Daoy (cell line): ENCODE data around the gene PDE4D. TPM values are rescaled to one million over a fixed set of nuclear protein-coding genes. Genes with fewer than 3 reads are reported as not detected.

Source experiments
- DNase-seq: peaks from one replicate; pipeline ENCODE4 v3.0.0-alpha.2; 2015; ENCODE audit warnings: low read depth
- total RNA-seq: library from RNA; depleted of rRNA; stranded (reverse); fragments of >200 nt; shearing (Covaris generic); gene quantifications from 2 replicates; pipeline ENCODE4 v1.2.3, GENCODE V29; 2014

PDE4D gene
- total RNA-seq, 1 experiment from 2014 or later = 23.1 TPM

DNA sequence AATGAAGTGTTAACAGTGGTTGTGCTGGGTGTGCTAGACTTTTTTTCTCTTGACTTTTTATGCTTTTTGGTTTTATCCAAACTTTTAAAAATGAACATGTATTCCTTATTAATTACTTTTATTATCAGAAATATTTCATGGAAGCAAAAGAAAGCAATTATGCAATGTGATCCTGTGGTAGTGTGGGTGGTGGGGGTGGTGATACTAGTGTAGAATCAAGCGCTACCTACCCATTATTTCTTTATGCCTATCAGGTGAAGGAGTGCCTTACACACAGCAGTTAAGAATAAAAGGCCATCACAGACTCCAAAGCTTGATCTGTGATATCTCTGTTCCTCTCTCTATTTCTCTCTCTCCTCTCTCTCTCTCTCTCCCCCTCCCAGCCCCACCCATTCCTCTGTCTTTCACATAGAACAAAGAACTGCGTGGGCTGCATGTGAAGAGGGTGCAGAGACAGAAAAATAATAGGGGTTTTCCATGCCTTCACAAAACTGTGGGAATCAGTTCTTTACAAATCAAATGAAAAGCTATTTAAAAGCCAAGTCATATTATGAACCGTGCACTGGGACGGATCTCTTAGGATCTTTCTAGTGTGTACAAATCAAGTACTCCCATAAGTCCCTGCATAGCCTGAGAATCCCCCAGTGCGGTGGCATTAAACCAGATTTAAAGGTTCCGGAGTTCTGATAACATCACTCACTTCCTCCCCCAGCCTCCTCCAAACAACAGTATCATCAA, 959.5 kb downstream of the PDE4D start:
- peak; percentile 32 for DNase-seq

DNA sequence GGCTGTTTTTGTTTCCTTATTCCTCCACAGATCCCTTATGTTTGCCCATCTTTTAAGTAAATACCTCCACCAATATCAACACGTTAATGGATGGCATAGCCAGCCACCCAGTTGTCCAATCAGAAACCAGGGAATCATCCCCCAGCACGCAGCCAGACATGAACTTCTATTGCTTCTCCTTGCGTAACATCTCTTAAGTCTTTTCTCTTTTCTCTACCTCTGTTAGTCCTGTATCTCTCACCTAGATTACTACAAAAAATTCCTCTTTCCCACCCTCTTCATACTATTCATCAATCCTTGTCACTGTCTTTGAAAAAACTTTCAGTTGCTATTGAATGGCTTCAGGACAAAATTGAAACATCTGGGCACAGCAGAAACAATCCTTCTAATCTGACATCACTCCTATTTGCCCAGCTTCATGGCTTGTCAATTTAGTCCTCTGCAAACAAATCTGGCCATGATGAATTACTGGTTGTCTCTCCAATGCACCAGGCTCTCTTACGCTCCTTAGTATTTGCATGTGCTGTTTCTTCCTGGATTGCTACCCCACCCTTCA, 961.4 kb downstream of the PDE4D start:
- no peak for DNase-seq

DNA sequence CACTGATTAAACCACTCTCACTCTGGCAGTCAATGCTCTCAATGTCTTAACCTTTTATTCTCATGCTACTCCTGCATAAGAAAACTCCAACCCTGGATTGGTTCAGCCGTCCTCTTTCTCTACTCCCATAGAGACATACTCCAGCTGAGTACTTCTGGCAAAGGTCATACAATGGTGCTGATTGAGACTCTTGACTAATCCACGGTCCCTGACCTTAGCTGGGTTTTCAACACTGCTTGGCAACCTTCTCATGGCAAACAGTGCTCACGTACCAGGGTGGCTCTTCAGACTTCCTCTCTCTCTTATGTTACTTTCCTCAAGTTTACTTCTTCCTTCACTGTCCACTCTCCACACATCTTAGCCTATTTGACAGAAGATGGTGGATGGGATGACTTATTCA, 963.0 kb downstream of the PDE4D start:
- no peak for DNase-seq

DNA sequence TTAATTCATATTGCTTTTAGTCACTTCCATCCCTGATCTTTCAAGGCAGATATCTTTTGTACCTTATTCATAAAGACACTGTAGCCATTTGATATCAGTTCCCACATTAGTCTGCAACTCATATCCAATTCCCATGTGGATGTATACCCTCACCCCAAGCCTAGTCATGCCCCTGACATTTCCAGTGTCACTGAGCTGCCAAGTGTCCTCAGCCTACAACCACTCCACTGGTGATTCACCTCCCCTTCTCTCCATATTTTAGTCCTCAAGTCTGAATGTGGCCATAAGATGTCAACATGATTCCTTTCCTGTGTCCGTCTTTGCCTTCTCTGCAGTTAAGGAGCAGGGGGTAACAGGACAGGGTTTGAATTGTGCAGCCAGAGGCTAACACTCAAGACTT, 963.8 kb downstream of the PDE4D start:
- peak; percentile 24 for DNase-seq

DNA sequence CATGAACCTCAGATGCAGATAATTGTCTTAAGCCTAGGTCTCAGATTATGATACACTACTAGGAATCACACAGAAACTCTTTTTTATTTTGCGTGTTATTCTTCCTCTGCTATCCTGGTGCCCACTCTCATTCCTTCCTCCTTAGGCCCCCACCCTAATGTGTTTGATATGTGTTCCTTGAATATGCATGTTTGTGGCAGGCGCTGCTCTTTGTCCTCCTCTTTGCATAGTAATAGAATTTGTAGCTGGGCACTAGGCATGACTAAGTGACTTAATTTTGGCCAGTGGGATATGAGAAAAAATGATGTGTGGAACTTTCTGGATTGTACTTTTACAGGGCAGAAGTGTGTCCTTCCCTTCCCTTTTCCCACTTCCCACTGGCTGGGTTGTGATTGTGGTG, 965.6 kb downstream of the PDE4D start:
- DNase-seq = no peak

DNA sequence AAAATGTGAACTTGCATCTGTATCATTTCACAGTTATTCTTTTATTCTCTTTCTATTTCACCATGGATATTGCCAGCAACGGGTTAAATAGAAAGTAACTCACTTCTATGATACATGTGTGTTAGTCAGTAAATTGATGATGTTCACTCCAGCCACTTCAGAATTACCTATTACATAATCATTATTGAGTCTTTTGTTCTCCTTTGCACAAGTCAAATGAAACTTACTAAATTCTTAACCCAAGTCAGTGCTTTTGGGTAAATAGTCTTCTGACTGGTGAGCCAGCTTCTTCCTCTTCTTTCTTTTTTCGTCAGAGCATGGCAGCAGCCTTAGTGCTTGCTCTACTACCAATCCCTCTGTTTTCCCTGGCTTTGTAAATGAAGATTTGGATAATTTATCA, 966.3 kb downstream of the PDE4D start:
- DNase-seq = no peak

DNA sequence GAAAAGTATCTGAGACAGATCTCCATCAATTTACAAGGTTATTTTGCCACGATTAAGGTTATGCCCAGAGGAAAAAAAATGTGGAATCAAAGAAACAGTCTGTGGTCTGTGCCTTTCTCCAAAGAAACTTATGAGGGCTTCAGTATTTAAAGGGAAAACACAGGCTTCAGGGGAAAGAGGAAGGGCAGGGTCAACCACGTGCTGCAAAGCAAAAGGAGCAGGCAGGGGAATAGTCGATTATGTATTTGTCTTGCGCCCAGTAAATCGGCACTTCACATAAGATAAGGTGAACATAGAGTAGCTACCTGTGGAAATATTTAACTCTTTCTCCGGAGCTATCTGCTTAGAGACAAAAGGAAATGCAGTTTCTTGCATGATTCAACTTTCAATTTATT, 967.0 kb downstream of the PDE4D start:
- no peak for DNase-seq

DNA sequence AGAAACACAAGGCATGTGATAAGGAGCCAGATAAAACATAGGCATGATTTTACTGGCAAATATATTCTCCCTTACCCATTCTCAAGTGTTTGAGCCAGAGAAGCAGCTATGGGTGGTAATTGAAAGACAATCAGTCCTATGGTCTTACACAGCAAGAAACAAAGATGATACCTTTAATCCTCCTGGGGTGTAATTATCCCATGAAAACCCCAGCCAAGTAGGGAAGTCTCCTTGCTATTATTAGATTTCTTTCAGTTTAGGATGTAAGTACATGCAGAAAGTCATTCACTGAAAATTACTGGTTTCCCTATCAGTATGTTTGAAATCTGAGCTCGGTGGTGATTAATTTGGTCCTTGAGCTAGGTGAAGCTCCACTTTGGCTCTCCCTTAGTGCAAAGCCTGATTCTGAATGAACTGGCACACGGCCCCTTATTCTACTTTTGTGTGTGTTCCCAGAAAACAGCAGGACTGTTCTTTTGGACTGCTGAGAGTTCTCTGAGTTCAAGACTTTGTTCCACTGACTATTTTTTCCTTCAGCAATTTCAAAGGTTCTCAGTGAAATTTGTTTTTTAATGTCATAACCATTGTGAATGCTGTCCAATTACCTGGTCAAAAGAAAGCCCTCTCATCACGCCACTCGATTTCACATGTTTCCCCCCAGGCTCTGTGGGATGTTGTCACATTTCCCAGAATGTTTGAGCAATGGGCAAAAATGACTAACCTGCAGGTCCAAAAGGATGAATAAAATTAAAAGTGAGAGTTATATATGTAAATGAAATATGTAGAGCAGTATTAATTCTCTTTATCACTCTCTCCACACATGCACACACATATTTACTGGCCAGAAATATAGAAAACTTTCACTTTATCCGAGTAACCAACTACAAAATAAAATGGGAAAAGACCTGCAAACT, 967.6 kb downstream of the PDE4D start:
- DNase-seq = no peak

DNA sequence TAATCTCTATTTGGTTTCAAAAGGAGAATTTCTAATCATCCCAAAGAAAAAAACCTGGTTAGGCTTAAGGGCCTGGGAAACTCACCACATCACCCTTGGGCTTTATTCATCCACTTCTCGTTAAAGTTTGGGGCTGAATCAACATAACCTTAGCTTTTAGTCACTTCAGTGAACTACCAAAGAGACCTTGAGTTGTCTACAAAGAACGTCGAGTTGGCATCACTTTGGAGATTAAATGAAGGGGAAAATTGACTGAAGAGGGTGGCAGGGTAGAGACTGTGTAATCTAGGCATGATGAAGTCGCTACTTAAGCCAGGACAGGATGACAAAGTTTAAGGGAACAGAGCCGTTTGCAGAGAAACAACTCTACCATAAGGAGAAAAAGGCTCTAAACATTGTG, 969.2 kb downstream of the PDE4D start:
- DNase-seq = no peak

DNA sequence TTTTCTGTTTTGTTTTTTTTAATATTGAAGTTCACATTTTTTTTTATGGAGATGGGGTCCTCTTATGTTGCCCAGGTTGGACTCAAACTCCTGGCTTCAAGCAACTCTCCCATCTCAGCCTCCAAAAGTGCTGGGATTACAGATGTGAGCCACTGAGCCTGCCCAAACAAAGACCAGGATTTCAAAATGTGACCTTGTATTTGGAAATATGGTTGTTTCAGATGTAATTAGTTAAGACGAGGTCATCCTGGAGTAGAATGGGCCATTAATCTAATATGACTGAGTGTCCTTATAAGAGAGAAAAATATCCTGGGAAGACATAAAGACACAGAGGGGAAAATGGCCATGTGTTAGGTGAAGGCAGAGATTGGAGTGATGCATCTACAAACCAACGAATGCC, 970.2 kb downstream of the PDE4D start:
- DNase-seq = no peak

DNA sequence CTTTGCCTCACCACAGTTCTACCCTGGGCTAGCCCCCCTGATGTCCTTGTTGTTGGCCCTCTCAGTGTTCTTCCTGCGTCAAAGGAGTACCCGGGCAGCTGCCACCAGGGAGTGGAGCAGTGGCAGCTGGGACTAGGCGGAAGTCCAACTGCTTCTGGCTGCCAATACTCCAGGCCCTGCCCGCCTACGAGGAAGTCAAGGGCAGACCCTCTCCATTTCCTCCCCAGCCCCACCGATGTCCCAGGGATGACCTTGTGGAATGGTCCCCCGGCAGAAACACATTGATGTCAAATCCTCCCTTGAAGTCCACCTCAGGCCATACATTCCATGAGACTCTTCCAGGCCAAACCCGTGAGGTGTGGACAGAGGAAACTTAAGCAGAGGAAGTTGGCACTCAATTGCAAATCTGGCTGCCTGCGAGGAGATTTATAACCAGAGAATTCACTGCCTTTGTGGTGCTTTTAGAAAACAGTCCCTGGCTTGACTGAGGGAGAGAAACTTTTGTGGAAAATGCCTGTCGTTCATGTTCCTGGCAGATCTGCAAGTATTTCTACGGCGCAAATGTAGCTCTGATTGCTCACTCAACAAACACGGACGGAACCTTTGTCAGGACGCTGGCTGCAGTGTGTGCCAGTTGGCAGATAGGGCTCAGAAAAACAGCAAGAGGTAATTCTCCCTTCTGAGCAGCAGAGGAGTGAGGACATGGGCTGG, 970.9 kb downstream of the PDE4D start:
- DNase-seq = no peak

DNA sequence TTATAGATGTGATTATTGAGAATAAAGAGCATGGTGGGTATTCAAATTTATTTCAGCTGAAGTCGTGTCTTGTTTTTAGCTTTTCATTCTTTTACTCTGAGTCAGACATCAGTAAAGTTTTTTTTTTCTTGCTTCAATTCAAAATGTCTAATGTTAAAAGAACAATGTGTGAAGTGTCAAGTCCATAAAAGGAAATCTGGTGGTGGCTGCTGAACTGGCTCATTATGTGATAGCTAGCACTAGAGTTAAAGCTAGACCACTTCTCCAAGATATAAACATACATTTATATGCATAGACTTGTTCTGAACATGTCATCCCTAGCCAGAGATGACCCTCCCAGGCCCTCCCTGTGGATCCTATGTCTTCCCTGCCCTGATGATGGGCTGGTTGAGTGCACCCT, 972.4 kb downstream of the PDE4D start:
- DNase-seq = no peak

DNA sequence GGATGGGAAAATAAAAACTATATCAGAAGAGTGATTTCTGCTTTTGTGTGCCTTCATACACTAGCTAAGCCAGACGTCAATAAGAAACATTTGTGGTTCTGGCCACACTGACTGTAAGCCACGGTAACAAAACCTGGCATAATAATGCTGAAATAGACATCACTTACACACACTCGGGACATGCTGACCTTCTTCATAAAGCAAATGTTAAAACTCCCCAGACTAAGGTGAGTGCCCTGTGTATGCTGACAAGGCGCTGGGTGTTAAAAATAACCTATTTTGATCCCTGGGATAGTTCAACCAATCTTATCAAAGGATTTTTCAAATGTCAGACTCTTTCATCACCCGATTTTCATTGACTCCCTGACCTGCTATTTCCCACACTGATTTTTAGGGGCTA, 973.7 kb downstream of the PDE4D start:
- DNase-seq = no peak
